Measurements from ENCODE around the gene ASB1.

- TF ChIP-seq POLR2AphosphoS5 (IDR thresholded peaks at IDR 0.05; ENCODE audit: borderline replicate concordance, low read depth, low read length), result no peak
- TF ChIP-seq EZH2 (IDR thresholded peaks at IDR 0.05), result no peak
Observed at GRCh38 chr2:238438856-238439849, 12.4 kb downstream of the ASB1 start.
